Tibial nerve (tissue), 4 donors: ENCODE results near the gene MT1F. TPM values are rescaled to one million over a fixed set of nuclear protein-coding genes. Genes with fewer than 3 reads are reported as not detected.
"Not testable (repeated sequence)": the region's sequence is repeated elsewhere in the genome, so short reads cannot be mapped to it uniquely, and the experiment has no call there.

Source experiments
- DNase-seq, 2 donors: peaks; one replicate each; pipeline ENCODE4 v3.0.0-alpha.2; 2019; ENCODE audit warnings: low spot score in 2 of 2
- H3K27ac ChIP-seq, 4 donors: fragments of 200-600 bp; sonication (generic) in 3 of 4; one replicate each; pipeline ENCODE4 v1.5.1; 2017 to 2019; ENCODE audit warnings: mild to moderate bottlenecking in 1 of 4
- H3K27me3 ChIP-seq, 2 donors: fragments of 200-600 bp; sonication (generic) in 1 of 2; one replicate each; pipeline versions ENCODE4 v1.5.1 to v1.6.0; 2017 to 2019
- H3K36me3 ChIP-seq, 3 donors: fragments of 200-600 bp; sonication (generic); one replicate each; pipeline ENCODE4 v1.5.1; 2018 to 2019
- H3K4me1 ChIP-seq, 4 donors: fragments of 200-600 bp; sonication (generic) in 3 of 4; one replicate each; pipeline ENCODE4 v1.5.1; 2017 to 2019
- H3K4me3 ChIP-seq, 4 donors: fragments of 200-600 bp; sonication (generic) in 3 of 4; one replicate each; pipeline ENCODE4 v1.5.1; 2017 to 2019; ENCODE audit warnings: mild to moderate bottlenecking in 1 of 4, moderate library complexity in 1 of 4
- H3K9me3 ChIP-seq, 4 donors: fragments of 200-600 bp; sonication (generic) in 3 of 4; one replicate each; pipeline ENCODE4 v1.5.1; 2017 to 2019
- EP300 ChIP-seq, 2 donors: sonication (generic); formaldehyde crosslinking; IDR thresholded peaks; one replicate each; pipeline ENCODE4 v1.6.1; 2017; ENCODE audit warnings: antibody characterized with exemption in 2 of 2, mild to moderate bottlenecking in 1 of 2
- POLR2A ChIP-seq, 2 donors: fragments of 450-650 bp; IDR thresholded peaks; one replicate each; pipeline ENCODE4 v1.6.1; 2017; ENCODE audit warnings: antibody characterized with exemption in 2 of 2, mild to moderate bottlenecking in 2 of 2, moderate library complexity in 2 of 2
- WGBS, 2 donors: methylation state at CpG; one replicate each; pipeline ENCODE4 v1.1.5; 2018; 5-methylcytosine and 5-hydroxymethylcytosine counted together
- total RNA-seq, 4 donors: library from RNA; depleted of rRNA; stranded (reverse); fragments of >200 nt; gene quantifications; one replicate each; pipeline ENCODE4 v1.1.0, GENCODE V29; 2016
- TF ChIP-seq, protein P1 (sequence below), 5 experiments: fragments of 200-600 bp in 3 of 5; fragments of 450-650 bp in 2 of 5; sonication (generic) in 3 of 5; IDR thresholded peaks; one replicate each; pipeline ENCODE4 v1.5.1; 2016 to 2019; ENCODE audit warnings: antibody characterized with exemption in 5 of 5, mild to moderate bottlenecking in 3 of 5, moderate library complexity in 2 of 5

MT1F gene
- total RNA-seq, 4 donors from 2014 or later: 3.0 to 34.3 (median 11.3) TPM

DNA sequence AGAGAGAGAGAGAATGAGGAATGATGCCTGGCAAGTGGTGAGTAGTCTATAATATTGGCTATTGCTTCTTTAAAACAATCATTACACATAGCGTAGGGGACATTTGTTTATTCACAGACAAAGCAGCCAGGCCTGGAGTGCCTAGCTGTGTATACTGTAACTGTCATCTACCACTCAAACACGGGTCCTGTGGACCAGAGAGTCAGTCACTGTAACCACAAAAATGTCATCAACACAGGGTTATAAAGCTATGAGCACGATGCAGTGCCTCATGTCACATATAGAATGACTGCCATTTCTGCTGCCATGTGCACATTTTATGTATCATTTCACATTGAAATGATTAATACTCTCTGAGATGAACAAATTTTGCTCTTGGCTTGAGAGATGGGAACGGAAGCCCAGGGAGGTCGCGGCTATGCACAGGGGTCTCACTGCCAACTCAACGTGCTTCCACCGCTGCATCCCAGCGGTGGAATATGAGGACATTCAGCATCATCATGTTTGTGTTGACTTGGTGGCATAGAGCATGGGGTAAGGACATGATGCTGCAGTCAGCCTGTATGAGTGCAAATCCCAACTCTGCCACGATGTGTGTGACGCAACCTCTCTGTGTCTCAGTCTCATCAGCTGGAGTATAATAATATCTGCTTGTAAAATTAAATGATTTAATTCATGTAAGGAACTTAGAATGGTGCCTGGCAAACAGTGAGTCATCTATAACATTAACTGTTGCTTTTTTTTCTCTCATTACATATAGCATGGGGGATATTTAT, 15.2 kb downstream of the MT1F start:
- H3K27ac ChIP-seq: no peak overlapping the region
- H3K36me3 ChIP-seq: no peaks in the 10 kb centered on the region
- peaks cover 0 to 83% of the 10 kb centered on the region in 2 donors for H3K27me3 ChIP-seq
- no peak for DNase-seq
- H3K4me1 ChIP-seq: peaks cover 0 to 31% (median 11%) of the 10 kb centered on the region in 4 donors
- H3K9me3 ChIP-seq: no peaks in the 10 kb centered on the region
- 82 to 86% methylated on average over 11 of the region's 11 CpGs for WGBS, 2 donors
- no peak overlapping the region for H3K4me3 ChIP-seq
- TF ChIP-seq POLR2A (IDR thresholded peaks at IDR 0.05): no peak
- TF ChIP-seq, protein P1, sequence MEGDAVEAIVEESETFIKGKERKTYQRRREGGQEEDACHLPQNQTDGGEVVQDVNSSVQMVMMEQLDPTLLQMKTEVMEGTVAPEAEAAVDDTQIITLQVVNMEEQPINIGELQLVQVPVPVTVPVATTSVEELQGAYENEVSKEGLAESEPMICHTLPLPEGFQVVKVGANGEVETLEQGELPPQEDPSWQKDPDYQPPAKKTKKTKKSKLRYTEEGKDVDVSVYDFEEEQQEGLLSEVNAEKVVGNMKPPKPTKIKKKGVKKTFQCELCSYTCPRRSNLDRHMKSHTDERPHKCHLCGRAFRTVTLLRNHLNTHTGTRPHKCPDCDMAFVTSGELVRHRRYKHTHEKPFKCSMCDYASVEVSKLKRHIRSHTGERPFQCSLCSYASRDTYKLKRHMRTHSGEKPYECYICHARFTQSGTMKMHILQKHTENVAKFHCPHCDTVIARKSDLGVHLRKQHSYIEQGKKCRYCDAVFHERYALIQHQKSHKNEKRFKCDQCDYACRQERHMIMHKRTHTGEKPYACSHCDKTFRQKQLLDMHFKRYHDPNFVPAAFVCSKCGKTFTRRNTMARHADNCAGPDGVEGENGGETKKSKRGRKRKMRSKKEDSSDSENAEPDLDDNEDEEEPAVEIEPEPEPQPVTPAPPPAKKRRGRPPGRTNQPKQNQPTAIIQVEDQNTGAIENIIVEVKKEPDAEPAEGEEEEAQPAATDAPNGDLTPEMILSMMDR (IDR thresholded peaks at IDR 0.05): no peak
- no peak for TF ChIP-seq EP300 (IDR thresholded peaks at IDR 0.05)

DNA sequence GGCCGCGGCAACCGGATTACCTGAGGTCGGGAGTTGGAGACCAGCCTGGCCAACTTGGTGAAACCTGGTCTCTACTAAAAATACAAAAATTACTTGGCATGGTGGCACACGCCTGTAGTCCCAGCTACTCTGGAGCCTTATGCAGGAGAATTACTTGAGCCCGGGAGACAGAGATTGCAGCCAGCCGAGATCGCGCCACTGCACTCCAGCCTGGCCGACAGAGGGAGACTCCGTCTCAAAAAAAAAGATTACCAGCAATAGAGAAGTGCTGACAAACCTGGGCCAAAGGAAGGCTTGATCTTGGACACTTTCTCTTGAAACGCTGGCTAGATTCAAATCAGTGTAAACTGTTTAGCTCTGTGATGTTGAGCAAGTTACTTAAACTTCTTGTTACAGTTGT, 16.2 kb downstream of the MT1F start:
- peaks cover 0 to 23% (median 9%) of the 10 kb centered on the region in 4 donors for H3K4me1 ChIP-seq
- peaks cover 0 to 74% of the 10 kb centered on the region in 2 donors for H3K27me3 ChIP-seq
- no peaks in the 10 kb centered on the region for H3K9me3 ChIP-seq
- H3K27ac ChIP-seq: no peak overlapping the region
- no peak for DNase-seq
- 47 to 54% methylated on average over 12 of the region's 12 CpGs for WGBS, 2 donors
- TF ChIP-seq POLR2A (IDR thresholded peaks at IDR 0.05) (no peak), EP300 (IDR thresholded peaks at IDR 0.05) (peak in 1 of 2 donors; percentile 21)
- TF ChIP-seq, protein P1 (IDR thresholded peaks at IDR 0.05): peak; percentile 27 to 65 (median 42)
- H3K36me3 ChIP-seq: no peaks in the 10 kb centered on the region
- H3K4me3 ChIP-seq: no peak overlapping the region

DNA sequence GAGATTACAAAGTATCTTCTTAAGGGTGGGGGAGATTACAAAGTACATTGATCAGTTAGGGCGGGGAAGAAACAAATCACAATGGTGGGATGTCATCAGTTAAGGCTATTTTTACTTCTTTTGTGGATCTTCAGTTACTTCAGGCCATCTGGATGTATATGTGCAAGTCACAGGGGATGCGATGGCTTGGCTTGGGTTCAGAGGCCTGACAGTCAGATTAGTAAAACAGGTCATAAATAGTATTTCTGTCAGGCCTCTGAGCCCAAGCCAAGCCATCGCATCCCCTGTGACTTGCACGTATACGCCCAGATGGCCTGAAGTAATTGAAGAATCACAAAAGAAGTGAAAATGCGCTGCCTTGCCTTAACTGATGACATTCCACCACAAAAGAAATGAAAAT, 16.8 kb downstream of the MT1F start:
- H3K9me3 ChIP-seq, H3K36me3 ChIP-seq, H3K4me3 ChIP-seq, DNase-seq, H3K27ac ChIP-seq: not testable (repeated sequence)
- peaks cover 0 to 67% of the 10 kb centered on the region in 2 donors for H3K27me3 ChIP-seq
- peaks cover 0 to 16% (median 7%) of the 10 kb centered on the region in 4 donors for H3K4me1 ChIP-seq
- WGBS, 2 donors: 88 to 90% methylated on average over 6 of the region's 6 CpGs

DNA sequence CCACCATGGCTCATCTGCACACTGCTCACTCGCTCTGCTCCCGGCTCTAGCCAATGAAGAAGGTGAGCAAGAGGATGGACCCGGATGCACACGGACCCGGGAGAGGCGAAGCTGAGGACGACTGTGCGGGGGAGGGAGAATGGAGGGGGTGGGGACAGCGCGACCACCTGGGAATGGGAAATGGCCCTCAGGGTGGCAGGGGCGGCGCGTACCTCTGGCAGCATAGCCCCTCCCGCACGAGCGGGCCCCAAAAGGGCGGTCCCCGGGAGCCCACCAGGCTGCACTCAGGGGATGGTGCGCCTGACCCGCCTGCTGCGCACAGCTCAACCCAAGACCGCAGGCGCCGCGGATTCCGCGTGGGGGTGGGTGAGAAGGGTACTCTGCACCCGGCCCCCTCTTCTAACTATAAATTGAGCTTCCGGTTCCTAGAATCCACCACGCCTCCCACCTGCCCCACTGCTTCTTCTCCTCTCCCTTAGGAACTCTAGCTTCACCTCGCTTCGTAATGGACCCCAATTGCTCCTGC, 18.0 kb downstream of the MT1F start:
- Histone ChIP-seq H3K27me3 (peaks cover 0 to 55% of the 10 kb centered on the region in 2 donors), H3K4me1 (peaks cover 0 to 9% (median 5%) of the 10 kb centered on the region in 4 donors), H3K36me3 (no peaks in the 10 kb centered on the region), H3K27ac (no peak overlapping the region), H3K9me3 (no peaks in the 10 kb centered on the region), H3K4me3 (peak overlapping the region in 2 of 4 donors; percentile 20 to 22)
- WGBS, 2 donors: 5 to 12% methylated on average over 32 of the region's 32 CpGs
- TF ChIP-seq POLR2A (IDR thresholded peaks at IDR 0.05) (no peak), EP300 (IDR thresholded peaks at IDR 0.05) (no peak)
- TF ChIP-seq, protein P1 (IDR thresholded peaks at IDR 0.05): no peak
- no peak for DNase-seq

DNA sequence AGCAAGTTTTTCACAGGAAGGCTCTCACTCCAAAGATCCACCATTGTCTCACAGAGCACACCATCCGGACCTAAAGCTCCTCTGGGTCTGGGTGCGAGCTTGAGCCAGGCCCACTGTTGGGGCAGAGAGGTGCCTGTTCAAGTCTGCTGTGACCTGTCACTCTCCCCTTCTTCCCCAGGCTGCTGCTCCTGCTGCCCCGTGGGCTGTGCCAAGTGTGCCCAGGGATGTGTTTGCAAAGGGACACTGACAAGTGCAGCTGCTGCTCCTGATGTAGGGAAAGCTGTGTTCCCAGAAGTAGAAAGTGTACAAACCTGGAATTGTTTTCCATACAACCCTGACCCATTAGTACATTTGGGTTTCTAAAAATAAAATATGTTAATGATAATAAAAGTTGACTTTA, 19.7 kb downstream of the MT1F start:
- Histone ChIP-seq H3K27me3 (peaks cover 0 to 40% of the 10 kb centered on the region in 2 donors), H3K9me3 (no peaks in the 10 kb centered on the region), H3K27ac (no peak overlapping the region), H3K4me1 (peaks cover 0 to 16% (median 5%) of the 10 kb centered on the region in 4 donors), H3K36me3 (no peaks in the 10 kb centered on the region), H3K4me3 (no peak overlapping the region)
- no peak for DNase-seq
- TF ChIP-seq POLR2A (IDR thresholded peaks at IDR 0.05) (no peak), EP300 (IDR thresholded peaks at IDR 0.05) (no peak)
- TF ChIP-seq, protein P1 (IDR thresholded peaks at IDR 0.05): no peak
- WGBS, 2 donors: 76 to 81% methylated on average over 3 of the region's 3 CpGs
